HG03558 (cell line): ENCODE results near the gene IGF2BP1.
"Not testable (repeated sequence)": the region's sequence is repeated elsewhere in the genome, so short reads cannot be mapped to it uniquely, and the experiment has no call there.

Source experiments
- ATAC-seq: cut with Tn5 transposase; IDR thresholded peaks from one replicate; pipeline ENCODE4 v1.9.1; 2021; ENCODE audit warnings: moderate number of reproducible peaks; ENCODE audit not compliant: unreplicated experiment; ENCODE audit errors: extremely low read depth

Gene IGF2BP1

DNA sequence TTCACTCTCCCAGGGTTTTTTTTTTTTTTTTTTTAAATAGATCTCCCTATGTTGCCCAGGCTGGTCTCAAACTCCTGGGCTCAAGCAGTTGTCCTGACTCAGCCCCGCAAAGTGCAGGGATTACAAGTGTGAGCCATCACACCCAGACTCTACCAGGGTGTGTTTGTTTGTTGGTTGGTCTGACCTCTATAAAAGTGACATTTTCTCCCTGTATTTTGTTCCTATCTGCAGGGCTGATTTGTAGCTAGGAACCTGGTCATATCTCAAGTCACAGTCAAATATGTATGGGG lies 89.1 kb downstream of the IGF2BP1 start:
- ATAC-seq: no peak

DNA sequence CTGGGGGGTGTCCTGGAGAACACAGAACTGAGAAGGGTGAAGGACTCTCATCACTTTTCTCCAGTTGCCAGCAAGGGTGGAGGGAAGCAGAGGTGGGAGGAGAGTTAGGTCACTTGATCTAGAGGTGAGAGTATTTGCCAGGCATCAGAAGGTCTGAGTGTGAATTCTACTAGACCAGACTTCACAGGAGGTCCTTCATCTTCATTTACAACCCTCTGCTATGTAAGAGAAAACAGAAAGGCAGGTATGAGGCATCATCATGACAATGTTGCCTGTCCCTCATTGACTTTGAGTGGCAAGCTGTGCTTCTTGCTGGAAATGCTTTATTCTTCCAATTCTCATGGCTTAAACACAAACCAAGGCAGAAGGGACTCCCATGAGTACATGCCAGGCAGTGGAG lies 89.5 kb downstream of the IGF2BP1 start:
- no peak for ATAC-seq

DNA sequence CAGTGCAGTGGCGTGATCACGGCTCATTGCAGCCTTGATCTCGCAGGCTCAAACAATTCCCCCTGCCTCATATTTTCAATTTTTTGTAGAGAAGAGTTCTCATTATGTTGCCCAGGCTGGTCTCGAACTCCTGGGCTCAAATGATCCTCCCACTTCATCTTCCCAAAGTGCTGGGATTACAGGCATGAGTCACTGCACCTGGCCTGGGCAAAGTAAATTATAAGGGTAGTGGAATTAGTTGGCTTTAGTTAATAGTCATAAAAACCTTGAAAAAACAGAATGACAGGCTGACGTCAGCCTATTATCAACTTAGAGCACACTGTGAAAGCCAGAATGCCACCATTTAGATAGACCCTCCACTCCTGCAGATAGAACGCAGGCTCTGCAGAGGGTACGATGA lies 91.9 kb downstream of the IGF2BP1 start:
- ATAC-seq: no peak

DNA sequence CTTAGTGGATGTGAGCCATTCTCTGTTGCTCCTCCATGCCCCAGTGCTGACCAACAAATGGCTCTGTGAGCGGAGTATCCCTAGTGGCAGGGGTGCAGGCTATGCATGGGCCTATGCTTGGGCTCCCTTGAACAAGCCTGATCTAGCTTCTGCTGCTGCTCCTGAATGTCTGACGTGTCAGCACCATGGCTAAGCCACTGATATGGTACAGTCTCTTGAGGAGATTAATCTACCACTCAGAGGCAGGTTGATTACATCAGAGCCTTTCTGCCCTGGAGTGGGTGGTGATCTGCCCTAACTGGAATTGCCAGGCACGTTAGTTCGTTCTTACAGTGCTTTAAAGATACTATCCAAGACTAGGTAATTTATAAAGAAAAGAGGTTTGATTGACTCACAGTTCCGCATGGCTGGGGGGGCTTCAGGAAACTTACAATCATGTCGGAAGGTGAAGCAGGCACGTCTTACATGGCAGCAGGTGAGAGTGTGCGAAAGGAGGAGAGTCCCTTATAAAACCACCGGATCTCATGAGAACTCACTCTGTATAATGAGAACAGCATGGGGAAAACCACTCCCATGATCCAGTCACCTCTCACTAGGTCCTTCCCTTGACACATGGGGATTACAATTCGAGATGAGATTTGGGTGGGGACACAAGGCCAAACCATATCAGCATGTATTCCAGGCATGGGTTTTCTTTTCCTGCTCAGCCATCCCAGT lies 93.9 kb downstream of the IGF2BP1 start:
- no peak for ATAC-seq

DNA sequence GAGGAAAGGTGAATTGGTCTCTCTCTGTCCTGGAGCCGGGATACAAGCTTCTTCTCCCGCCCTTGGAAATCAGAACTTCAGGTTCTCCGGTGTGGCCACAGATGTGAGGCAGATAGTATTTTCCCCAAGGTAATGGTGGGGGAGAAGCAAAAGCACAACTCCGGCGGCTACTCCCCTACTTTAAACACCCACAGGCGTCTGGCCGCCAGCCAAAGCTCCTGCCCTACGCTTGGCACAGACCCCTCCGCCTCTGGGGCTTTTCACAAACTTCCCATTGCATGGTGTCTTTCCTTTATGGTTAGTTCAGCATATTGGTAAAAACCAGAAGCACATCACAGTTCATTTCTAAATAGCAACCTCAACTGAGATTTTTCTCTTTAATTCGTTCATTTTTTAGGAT lies 95.9 kb downstream of the IGF2BP1 start:
- no peak for ATAC-seq

DNA sequence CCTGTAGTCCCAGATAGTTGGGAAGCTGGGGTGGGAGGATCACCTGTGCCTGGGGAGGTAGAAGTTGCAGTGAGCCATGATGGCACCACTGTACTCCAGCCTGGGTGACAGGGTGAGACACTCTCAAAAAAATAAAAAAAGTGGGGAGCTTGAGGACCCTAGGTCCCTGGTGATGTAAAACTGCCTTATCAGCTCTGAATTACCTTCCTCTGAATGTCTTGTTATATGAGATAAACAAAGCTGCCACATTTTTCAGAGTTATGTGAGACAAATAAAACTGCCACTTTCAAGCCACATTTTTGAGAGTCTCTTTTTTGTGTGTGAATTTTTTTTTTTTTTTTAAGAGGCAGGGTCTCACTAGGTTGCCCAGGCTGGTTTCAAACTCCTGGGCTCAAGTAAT lies 103.4 kb downstream of the IGF2BP1 start:
- no peak for ATAC-seq

DNA sequence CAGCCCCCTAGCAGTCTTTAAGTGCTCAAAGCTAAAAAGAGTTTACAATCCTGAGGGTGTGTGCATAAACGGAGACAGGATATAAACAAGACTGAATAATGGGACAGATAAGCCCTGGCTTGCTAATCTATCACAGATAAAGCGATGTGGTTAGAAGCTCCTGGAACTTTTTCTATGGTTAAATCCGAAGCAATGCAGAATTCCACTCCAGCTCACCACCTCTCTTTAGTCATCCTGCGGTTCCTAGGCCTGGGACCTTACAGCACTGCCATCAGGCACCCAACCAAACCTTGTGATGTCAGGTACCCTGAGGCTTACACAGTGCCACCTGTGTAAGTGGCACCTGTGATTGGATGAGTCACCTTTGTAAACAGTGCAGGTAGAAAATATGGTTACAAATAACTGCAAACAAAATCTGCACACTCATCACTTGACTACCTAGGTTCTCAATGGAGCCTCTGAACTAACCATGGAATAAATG lies 103.9 kb downstream of the IGF2BP1 start:
- ATAC-seq: no peak

DNA sequence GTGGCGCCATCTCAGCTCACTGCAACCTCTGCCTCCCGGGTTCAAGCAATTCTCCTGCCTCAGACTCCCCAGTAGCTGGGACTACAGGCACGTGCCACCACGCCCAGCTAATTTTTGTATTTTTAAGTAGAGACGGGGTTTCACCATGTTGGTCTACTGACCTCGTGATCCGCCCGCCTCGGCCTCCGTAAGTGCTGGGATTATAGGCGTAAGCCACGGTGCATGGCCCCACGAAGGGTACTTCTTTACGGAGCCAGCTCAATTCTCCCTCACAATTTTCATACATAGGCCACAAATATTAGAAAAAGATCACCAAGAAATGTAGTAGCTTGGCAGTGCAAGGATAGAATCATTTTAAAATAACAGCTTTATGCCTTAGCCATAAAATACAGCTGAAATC lies 106.2 kb downstream of the IGF2BP1 start:
- not testable (repeated sequence) for ATAC-seq

DNA sequence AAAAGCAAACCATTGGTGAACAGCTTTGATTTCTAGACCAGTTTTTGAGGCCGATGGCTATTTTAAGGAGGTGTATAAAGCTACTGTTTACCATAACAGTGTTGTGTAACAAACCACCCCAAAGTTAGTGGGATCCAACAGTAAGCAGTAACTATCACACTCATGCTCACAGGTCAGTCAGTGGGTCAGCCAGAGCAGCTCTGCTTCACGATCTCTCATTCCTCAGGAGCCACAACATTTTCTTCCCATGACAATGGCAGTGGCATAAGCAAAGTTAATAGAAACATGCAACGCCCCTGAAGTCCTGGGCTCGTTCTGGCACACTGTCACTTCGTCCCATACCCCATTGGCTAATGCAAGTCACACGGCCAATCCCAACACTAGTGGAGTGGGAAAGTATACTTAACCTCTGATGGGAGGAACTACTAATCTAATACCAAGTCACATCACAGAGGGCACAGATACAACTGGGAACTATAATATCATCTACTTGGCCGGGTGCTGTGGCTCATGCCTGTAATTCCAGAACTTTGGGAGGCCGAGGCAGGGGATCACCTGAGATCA lies 107.4 kb downstream of the IGF2BP1 start:
- ATAC-seq: no peak
